GM03348 (cell line): ENCODE results near the gene DGKK.
"Not testable (repeated sequence)": the region's sequence is repeated elsewhere in the genome, so short reads cannot be mapped to it uniquely, and the experiment has no call there.

Source experiments
- DNase-seq: peaks from one replicate; pipeline ENCODE4 v3.0.0; 2012; ENCODE audit warnings: low spot score

Gene DGKK

DNA sequence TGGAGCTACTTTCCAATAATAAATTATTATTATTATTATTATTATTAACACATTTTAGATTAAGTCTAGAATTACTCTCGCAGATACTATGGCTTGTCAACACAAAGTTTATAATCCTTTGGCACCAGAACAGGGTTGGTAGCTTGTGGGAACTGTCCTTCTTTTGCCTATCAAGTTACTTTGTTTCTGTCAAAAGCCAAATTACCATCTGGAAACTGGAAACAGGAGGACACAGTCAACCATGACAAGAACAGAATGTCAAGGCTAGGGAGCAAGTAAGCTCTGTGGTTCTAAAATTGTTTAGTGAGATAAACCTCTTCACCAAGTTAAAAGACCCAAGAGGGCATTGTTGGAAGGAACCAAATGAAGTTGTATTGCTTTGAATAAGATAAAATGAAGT is 42.5 kb downstream of the DGKK start:
- DNase-seq = no peak

DNA sequence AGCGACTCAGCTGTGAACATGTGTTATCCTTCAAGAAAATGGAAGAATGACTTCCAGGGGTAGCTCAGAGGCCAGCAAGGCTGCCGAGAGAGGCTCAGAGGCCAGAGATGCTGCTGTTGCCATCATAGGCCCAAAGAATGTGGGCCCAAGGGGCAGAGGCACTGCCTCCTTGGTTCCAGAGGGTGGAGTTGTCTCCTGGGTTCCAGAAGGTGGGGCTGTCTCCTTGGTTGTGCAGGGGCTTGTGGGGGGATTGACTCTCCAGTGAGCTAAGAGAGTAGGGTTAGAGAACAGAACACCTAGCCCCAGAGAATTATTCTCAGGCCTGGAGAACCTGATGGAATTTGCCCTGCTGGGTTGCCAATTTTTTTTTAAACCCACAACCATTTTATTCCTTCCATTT is 62.6 kb downstream of the DGKK start:
- no peak for DNase-seq

DNA sequence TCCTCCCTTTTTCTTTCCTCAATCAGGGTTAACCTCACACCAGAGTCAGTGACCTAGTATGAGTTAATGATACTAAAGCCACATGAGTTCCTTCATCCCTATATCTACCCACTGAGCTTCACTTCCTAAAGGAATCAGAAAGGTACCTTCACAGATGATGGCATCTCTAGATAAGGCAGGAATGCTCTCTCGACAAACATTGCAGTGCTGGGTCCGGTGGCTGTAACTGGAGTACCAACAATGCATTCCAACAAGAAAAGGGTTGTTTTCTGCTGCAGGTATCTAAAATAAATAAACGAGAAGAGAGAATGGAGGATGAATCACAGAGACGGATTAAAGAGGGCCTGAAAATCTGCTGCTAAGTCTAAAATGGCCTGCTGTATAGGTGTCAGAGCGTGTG is 66.7 kb downstream of the DGKK start:
- DNase-seq = no peak

DNA sequence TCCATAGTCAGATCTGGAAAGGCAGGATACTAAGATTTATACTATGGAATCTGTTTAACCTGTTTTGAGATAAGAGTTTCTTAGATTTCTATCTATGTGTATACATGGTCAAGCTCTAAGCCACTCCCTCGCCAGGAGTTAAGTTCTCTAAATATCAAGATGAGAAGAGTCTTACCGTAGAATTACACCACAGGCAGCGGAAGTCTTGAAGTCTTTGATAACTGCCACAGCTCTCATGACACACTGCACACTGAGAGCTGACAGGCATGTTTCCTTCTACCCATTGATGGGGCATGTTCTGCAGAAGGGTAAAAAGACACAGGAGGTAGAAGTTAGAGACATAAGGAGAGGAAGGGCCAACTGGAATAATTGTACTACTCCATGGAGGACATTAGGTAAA is 67.7 kb downstream of the DGKK start:
- no peak for DNase-seq

DNA sequence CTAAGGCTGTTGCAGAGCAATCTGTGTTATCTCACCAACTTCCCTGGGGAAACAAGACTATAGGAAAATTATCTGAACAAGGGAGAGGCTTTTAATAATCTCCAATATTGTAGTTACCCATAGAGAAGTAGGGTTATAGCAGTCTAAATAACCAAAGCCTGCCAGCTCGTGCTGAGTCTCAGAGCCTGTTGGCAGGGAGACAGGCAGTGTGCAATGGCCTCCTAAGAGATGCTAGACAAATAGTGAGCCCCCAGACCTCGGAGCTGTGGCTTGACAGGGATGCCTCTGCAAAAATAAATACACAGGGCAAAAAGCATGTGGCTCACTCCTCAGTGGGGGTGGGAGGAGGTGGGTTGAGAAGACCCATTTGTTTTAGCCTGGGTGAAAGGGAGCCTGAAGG is 76.7 kb downstream of the DGKK start:
- no peak for DNase-seq

DNA sequence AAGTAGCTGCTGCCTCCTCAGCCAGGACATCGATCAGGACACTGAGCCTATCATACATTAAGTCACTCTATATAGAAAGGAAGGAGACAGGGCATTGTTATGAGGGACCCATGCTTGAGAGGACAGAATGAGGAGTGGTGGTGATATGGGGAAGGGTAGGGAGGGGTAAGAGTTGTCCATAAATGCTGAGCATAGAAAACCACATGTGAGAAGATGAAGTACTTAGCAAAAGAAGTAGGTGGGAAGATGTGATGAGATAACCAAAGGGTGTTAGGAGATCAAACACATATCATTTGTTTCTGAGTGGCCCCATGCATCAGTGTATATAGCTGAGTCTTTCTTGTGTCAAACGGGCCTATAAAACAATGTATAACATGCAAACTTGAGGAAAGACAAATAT is 84.1 kb downstream of the DGKK start:
- DNase-seq = no peak

DNA sequence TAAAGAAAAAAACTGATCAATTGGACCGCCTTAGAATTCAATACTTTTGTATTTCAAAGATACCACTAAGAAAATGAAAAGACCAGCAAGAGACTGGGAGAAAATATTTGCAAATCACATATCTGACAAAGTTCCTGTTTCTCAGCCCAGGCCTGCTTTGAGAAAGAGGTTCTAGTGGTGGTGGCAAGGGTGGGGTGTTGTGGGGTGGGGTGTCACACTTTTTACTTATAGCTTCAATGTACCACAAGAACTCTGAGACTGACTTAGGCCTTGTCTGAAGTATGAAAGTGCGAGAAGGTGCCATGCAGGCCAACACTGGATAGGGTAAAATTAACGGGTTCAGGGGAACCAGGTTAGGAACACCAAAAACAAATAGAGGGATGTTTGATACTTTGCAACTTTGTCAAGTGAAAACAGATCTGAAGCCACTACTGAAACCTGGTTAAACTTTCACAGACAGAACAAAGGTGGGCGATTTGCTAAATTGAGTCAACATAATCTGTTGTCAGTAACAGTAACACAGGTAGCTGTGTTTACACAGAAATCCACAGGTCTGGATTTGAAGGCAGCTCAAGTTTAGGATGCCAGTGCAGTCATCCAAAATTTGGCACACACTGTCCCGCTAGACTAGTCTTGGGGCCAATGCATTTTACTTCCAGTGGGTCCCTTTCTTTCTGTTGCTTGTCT is 88.8 kb downstream of the DGKK start:
- DNase-seq = no peak

DNA sequence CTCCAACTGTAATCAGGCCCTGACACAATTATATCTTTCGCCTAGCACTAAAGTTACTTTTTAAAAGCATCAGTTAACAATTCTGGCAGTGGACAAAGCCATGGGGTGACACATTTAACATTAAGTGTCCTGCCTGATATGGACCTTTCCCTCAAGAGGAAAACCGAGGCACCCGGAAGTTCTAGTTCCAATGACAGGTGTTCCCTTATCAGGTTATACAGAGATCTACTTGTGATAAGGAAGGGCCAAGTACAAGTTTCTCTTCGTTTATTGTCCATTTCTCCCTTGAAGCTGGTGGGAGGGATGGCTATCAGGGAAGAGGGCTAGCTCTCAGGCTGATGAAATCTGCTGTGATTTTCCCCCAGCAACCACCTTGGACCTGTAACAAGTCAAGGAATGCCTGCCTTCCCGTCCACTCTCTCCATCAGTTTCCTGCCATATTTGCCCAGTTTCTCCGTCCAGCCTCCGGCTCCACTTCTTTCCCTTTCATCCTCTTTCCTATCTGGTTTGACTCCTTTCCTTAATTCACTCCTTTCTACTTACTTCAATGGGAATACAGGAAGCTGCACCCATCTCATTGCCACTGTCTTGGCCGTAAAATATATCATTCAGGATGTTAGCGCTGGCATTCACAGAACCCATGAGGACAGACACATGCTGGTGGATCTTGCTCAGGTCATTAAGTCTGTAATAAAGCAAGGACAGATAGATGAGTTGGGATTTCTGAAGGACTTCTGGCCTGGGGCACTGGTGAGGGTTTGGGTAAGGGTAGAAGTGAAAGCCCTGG is 95.0 kb downstream of the DGKK start:
- DNase-seq = no peak

DNA sequence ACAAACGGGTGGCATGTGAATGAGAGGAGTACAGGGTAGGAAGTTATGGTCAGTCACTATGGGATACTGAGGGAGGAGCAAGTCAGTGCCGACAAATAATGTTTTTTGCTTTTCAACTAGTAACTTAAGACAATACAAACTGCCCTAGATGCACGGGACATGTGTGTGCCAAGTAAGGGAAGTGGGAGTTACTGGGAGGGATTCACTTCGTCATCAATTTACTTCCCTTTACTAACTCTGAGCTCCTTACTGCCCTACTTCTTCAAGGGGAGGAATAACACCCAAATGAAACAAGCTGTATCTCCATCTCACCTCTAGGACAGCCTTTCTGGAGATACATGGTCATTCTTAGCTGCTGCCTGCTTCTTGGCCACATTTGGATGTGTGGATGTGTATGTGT is 97.7 kb downstream of the DGKK start:
- no peak for DNase-seq

DNA sequence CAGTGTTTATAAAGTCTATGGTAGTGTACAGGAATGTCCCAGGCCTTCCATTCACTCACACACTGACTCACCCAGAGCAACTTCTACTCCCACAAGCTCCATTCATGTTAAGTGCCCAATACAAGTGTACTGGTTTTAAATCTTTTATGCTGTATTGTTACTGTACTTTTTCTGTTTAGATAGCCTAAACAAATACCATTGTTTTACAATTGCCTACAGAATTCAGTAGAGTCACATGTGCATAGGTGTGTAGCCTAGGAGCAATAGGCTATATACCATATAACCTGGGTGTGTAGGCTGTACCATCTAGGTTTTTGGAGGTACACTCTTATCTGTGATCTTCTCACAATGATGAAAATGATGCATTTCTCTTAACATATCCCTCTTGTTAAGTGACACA is 126.7 kb downstream of the DGKK start:
- DNase-seq = no peak

DNA sequence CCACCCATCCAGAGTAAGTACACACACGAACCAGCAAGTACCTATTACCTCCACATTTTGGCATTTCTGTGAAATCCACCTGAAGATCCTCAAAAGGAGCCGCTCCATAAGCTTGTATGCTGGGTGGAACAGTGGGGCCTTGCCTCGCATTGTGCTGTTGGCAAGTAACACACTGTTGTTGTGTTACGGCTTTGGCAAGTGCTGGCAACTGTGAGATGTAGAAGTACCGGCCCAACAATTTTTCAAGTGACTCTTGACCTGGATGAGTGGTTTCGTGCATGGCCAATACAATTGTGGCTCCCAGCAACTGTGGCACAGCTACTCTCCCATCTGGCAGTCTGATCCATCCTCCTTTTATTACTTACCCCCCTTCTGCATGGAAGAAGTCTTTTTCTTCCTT is 137.3 kb downstream of the DGKK start:
- DNase-seq = no peak

DNA sequence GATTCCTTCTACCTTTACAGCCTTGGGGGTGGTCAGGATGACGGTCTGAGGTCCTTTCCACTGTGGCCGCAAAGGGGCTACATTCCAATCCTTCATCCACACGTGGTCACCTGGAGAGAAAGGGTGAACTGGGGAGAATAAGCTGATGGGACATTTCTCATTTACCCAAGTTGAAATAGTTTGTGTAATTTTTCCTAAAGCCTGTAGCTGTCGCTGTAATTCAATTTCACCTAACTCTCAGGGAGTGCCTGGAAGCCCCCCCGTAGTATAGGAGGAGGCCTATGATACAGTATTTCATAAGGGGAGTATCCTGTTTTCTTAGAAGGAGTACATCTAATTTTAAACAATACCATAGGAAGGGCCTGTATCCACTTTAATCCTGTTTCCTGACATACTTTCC is 138.0 kb downstream of the DGKK start:
- not testable (repeated sequence) for DNase-seq

DNA sequence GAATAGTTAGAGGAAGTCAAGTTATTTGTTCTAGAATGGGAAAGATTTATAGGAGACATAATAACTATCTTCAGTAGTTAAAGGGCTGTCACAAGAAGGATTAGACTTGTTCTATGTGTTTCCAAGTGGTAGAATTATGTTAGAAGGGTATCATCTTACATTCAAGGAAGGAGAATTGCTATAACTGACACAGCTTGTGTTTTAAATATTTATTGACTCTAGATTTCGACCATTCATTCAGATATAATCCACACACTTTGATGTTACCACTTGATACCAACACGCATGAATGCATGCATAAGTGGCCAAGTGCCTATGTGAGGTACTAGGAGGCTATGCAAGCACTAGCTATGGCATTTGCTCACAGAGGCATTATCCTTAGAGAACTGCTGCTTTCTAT is 143.4 kb downstream of the DGKK start:
- no peak for DNase-seq
